Measurements from ENCODE around the gene DNAJB5.

Gene DNAJB5

DNA sequence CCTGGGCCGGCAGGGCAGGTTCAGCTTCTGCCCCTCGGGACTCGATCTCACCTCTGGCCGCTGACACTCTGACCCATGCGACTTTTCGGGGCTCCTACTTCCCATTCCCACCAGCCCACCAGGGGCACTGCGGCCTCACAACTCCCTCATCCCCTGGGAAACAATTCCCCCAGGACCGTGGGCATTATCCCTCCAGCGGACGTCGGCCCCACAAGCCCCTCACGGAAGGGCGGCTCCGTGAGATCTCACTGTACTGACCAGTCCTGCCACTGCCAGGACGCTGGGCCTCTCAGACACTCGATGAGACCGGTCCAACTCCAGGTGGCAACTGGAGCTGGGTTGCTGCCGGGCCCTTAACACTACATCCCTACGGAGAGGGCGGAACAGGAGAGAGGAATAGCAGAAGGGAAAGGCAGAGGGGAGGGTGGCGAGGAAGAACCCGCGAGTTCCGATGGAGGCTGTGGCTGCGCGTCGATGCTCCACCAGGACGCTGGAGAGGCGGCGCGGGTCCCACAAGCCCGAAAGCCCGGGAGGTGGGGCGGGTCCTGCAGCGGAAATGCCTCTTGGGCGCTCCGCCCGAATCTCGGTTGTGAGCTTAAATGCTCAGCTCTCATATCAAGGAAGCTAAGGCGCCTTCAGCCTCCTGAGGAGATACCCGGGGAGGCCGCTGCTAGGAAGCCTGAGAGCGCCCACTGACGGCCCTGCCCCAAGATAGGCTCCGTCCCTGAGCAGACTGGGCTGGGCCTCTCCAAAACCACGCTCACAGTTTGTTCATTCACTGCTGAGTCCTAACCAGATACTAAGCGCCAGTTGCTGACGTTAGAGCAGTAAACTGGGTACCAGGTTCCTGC is 46.5 kb downstream of the DNAJB5 start:
- TF ChIP-seq ZNF274 (IDR thresholded peaks at IDR 0.05; ENCODE audit: low read depth, low read length), result no peak
- H3K4me3 ChIP-seq (ENCODE audit: low read length), result no peak overlapping the region

DNA sequence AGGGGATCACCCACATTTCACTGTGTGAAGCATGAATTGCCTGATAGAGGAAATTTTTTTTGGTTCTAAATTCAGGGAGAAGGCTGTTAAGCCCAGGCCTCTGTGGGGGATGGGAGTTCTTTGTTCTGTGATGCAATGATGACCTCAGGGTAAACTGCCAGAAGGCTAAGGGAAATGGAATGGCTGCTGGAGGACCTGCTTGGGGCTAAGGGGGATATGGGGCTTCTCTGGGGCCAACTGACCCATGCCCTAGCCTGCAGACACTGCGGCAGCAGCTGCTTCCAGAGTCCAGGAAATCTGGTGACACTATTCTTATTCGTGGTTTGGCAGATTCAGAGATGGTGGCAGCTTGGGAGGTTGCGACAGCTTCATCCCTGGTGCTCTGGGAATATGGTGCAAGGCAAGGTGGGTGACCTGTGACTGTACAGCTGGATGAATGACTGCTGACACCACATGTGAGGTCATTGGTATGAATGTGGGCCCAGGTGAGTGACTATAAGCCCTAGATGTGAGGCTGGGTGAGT is 52.6 kb downstream of the DNAJB5 start:
- no peak overlapping the region for H3K4me3 ChIP-seq (ENCODE audit: low read length)
- no peak for TF ChIP-seq ZNF274 (IDR thresholded peaks at IDR 0.05; ENCODE audit: low read depth, low read length)

DNA sequence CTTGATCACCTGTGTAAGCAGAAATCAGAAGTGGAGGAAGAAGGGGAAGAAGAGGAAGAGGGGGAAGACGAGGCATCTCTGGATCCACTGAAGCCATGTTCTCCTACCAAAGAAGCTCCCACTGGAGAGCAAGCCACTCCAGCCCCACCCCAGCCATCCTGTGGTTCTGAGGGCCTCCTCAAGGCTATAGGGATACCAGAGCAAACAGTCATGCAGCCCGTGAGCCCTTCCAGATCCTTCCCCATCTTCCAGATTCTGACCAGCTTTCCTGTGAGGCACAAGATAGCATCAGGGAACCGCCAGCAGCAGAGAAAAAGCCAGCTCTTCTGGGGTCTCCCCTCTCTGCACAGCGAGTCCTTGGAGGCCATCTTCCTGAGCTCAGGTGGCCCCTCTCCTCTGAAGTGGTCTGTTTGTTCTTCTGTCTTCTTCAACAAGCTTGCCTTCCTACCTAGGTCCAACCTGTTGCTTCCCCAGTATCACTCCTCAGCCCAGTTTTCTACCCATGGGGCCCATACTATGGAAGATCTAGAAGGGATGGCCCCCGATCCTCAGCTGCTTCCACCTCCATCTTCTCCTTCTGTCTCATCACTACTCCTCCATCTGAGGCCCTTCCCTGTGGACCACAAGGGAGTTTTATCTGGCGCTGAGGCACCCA is 53.5 kb downstream of the DNAJB5 start:
- TF ChIP-seq ZNF274 (IDR thresholded peaks at IDR 0.05; ENCODE audit: low read depth, low read length), result no peak
- H3K4me3 ChIP-seq (ENCODE audit: low read length), result no peak overlapping the region

DNA sequence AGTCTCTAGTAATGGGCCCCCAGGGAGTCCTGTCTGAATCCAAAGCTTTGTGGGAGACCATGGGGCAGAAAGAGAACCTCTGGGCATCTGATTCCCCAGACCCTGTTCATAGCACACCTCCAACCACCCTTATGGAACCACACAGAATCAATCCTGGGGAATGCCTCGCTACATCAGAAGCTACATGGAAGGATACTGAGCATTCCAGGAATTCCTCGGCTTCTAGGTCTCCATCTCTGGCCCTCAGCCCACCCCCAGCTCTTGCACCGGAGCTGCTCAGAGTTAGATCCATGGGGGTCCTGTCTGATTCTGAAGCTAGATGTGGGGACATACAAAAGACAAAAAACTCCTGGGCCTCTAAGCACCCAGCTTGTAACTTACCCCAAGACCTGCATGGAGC is 54.5 kb downstream of the DNAJB5 start:
- no peak for TF ChIP-seq ZNF274 (IDR thresholded peaks at IDR 0.05; ENCODE audit: low read depth, low read length)
- H3K4me3 ChIP-seq (ENCODE audit: low read length), result no peak overlapping the region

Measured in GM08714 (cell line).